Psoas muscle (tissue), 8 donors: Measurements from ENCODE around the gene SLC25A10. TPM values are rescaled to one million over a fixed set of nuclear protein-coding genes. Genes with fewer than 3 reads are reported as not detected.
A peak's percentile ranks its signal among the peaks of the same experiment; 100 is the strongest.

ENCODE experiments used
- ATAC-seq, 4 donors: fragments of 200-7000 bp; cut with Tn5 transposase; one replicate each; pipeline ENCODE4 v1.9.1; 2020; ENCODE audit warnings: moderate library complexity in 3 of 4, mild to moderate bottlenecking in 2 of 4
- DNase-seq, 2 donors: peaks; one replicate each; pipeline ENCODE4 v3.0.0-alpha.2; 2020
- H3K27ac ChIP-seq: fragments of 200-600 bp; one replicate; pipeline ENCODE4 v1.8.0; 2022
- H3K27me3 ChIP-seq, 3 donors: fragments of 200-600 bp in 1 of 3; one replicate each; pipeline versions ENCODE4 v1.6.1 to v1.8.0; 2013 to 2022; ENCODE audit warnings: low read length in 2 of 3, mild to moderate bottlenecking in 2 of 3, moderate library complexity in 1 of 3; ENCODE audit not compliant: insufficient read depth in 3 of 3
- H3K36me3 ChIP-seq, 2 donors: fragments of 200-600 bp in 1 of 2; one replicate each; pipeline versions ENCODE4 v1.6.1 to v1.8.0; 2013 to 2022; ENCODE audit warnings: low read depth in 1 of 2, mild to moderate bottlenecking in 1 of 2, moderate library complexity in 1 of 2; ENCODE audit not compliant: insufficient read depth in 1 of 2
- H3K4me1 ChIP-seq: fragments of 200-600 bp; one replicate; pipeline ENCODE4 v1.8.0; 2022
- H3K4me3 ChIP-seq: fragments of 200-600 bp; one replicate; pipeline ENCODE4 v1.8.0; 2022; ENCODE audit warnings: mild to moderate bottlenecking
- H3K9me3 ChIP-seq: fragments of 200-600 bp; one replicate; pipeline ENCODE4 v1.8.0; 2022
- WGBS, 3 donors: extraction: QIAGEN DNeasy Blood & Tissue Kit; methylation state at CpG; one replicate each; pipeline versions ENCODE4 v1.1.6 to v1.1.7; 2013; 5-methylcytosine and 5-hydroxymethylcytosine counted together
- intact Hi-C, 2 donors: fragments of 100-400 bp; cut with DNase I; formaldehyde crosslinking; loops; one replicate each; pipeline versions ENCODE4 v1.11.0 to v1.14.2; 2022
- polyA plus RNA-seq, 3 donors: library from polyadenylated mRNA; stranded (reverse); fragments of 200-250 nt; gene quantifications; one replicate each; pipeline ENCODE4 v1.2.3, GENCODE V29; 2013
- total RNA-seq, 4 donors: library from RNA; stranded (reverse); fragmentation: NEBNext Ultra II Directional in 2 of 4; extraction: Animal tissue kit (Norgen Biotek cat#: 25700) in 2 of 4; gene quantifications; one replicate each; pipeline versions ENCODE4 v1.2.1 to v1.2.4, GENCODE V29; 2021 to 2023
- TF ChIP-seq, protein P1 (sequence below): fragments of 200-600 bp; IDR thresholded peaks from one replicate; pipeline ENCODE4 v1.8.0; 2022; ENCODE audit warnings: antibody characterized with exemption
- donor health status: healthy with polysubstance abuse.
- donor health status: DM: no; HTN: no; CAD: no; lungs with moderate emphysema.
- donor health status: Bipolar disorder and iron deficiency.
- donor health status: healthy.
- donor health status: DM: yes; HTN: yes; CAD: no.
- donor health status: DM: no; HTN: no; CAD: no.
- donor health status: DM: no; HTN: no; CAD: no.
- donor health status: DM: yes; HTN: yes; CAD: no.

Gene SLC25A10
- total and polyA plus RNA-seq, 7 donors: 2.4 to 7.0 (median 5.9) TPM

DNA sequence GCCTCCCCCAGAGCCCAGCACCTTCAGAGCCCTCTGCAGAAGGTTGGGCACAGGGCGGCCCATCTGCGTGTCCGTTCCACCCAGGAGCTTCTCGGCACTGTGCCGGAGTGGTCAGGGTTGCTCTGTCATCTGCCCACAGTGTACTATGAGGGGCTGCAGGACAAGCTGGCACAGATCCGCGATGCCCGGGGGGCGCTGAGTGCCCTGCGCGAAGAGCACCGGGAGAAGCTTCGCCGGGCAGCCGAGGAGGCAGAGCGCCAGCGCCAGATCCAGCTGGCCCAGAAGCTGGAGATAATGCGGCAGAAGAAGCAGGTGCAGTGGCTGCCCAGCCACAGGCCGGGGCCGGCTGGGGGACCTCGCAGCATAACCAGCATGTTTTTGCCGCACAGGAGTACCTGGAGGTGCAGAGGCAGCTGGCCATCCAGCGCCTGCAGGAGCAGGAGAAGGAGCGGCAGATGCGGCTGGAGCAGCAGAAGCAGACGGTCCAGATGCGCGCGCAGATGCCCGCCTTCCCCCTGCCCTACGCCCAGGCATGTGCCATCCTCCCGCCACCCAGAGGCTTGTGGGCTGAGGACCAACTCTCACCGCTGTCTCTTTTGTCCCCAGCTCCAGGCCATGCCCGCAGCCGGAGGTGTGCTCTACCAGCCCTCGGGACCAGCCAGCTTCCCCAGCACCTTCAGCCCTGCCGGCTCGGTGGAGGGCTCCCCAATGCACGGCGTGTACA lies 15.7 kb upstream of the SLC25A10 start:
- 79 to 86% (median 79%) methylated on average over 40 of the region's 40 CpGs for WGBS, 3 donors
- H3K36me3 ChIP-seq: peaks cover 1 to 99% of the 10 kb centered on the region in 2 donors
- H3K27me3 ChIP-seq: no peaks in the 10 kb centered on the region
- intact Hi-C loops: no loop called here
- peak overlapping the region; percentile 78 for H3K27ac ChIP-seq
- no peak for ATAC-seq
- H3K4me1 ChIP-seq: peaks cover 20% of the 10 kb centered on the region
- no peak overlapping the region for H3K4me3 ChIP-seq
- TF ChIP-seq, protein P1, sequence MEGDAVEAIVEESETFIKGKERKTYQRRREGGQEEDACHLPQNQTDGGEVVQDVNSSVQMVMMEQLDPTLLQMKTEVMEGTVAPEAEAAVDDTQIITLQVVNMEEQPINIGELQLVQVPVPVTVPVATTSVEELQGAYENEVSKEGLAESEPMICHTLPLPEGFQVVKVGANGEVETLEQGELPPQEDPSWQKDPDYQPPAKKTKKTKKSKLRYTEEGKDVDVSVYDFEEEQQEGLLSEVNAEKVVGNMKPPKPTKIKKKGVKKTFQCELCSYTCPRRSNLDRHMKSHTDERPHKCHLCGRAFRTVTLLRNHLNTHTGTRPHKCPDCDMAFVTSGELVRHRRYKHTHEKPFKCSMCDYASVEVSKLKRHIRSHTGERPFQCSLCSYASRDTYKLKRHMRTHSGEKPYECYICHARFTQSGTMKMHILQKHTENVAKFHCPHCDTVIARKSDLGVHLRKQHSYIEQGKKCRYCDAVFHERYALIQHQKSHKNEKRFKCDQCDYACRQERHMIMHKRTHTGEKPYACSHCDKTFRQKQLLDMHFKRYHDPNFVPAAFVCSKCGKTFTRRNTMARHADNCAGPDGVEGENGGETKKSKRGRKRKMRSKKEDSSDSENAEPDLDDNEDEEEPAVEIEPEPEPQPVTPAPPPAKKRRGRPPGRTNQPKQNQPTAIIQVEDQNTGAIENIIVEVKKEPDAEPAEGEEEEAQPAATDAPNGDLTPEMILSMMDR: no peak
- no peaks in the 10 kb centered on the region for H3K9me3 ChIP-seq
- no peak for DNase-seq

DNA sequence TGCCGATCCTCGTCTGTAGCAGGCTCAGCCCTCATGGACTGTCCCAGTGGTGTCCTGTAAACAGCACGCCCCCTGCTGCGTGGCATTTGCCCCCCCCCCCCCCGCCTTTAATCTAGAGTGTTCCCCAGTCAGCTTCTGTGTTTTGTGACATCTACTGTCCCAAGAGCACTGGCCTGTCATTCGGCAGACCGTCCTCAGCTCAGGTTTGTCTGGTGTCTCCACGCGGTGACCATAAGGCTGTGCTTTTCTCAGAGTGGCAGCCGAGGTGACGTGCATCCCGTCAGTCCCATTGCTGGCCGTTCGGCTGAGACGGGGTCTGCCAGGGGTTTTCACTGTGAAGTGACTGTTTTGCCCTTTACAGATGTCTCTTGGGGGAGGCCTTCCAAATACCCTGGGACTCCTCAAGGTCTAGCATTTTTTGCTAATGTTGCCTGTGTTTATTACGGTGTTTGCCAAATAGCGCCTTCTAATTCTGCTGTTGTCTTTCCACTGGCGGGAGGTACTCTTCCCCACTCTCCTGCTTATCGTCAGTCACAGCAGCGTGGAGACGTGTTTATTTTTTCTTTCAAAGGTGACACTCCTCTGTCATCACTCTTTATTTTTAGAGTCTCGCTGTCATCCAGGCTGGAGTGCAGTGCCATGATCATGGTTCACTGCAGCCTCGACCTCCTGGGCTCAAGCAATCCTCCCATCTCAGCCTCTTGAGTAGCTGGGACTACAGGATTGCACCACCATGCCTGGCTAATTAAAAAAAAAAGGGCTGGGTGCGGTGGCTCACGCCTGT lies 14.6 kb upstream of the SLC25A10 start:
- peak overlapping the region; percentile 78 for H3K27ac ChIP-seq
- intact Hi-C loops: no loop called here
- DNase-seq (no peak), ATAC-seq (peak; percentile 27 to 73 (median 72))
- H3K27me3 ChIP-seq: no peaks in the 10 kb centered on the region
- H3K4me1 ChIP-seq: peaks cover 29% of the 10 kb centered on the region
- peaks cover 4 to 93% of the 10 kb centered on the region in 2 donors for H3K36me3 ChIP-seq
- TF ChIP-seq, protein P1: no peak
- H3K9me3 ChIP-seq: no peaks in the 10 kb centered on the region
- no peak overlapping the region for H3K4me3 ChIP-seq
- WGBS, 3 donors: 59 to 72% (median 59%) methylated on average over 23 to 25 of the region's 25 CpGs

DNA sequence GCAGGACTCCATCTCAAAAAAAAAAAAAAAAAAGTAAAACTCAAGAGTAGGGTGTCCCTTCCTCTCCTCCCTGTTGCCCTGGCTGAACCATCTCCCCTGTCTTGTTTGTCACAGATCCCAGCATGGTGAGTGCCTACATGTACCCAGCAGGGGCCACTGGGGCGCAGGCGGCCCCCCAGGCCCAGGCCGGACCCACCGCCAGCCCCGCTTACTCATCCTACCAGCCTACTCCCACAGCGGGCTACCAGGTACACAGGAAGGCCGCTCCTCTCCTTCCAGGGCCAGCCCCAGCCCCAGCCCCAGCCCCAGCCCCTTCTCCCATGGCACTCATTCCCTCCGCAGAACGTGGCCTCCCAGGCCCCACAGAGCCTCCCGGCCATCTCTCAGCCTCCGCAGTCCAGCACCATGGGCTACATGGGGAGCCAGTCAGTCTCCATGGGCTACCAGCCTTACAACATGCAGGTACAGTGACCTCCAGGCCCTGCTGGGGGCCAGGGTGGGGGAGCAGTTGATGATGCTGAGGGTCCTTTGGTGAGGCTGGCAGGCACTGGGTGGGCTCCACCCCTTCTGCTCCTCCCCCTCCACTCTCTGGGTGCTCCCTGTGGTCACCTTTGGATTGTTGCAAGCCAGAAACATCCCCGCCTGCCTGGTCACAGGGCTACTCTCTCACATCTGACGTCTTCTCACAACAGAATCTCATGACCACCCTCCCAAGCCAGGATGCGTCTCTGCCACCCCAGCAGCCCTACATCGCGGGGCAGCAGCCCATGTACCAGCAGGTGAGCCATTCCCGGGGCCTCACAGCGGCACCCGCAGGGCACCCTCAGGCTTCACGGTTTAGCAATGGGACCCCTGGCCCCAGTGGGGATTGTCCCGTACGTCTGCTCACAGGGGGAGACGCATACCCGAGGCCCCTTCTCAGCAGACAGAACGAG lies 11.5 kb upstream of the SLC25A10 start:
- ATAC-seq (no peak), DNase-seq (no peak)
- H3K4me3 ChIP-seq: peak overlapping the region; percentile 86
- intact Hi-C loops: no loop called here
- TF ChIP-seq, protein P1: no peak
- H3K9me3 ChIP-seq: no peaks in the 10 kb centered on the region
- WGBS, 3 donors: 81 to 84% (median 82%) methylated on average over 25 of the region's 25 CpGs
- H3K36me3 ChIP-seq: peaks cover 4 to 75% of the 10 kb centered on the region in 2 donors
- peaks cover 37% of the 10 kb centered on the region for H3K4me1 ChIP-seq
- no peaks in the 10 kb centered on the region for H3K27me3 ChIP-seq
- no peak overlapping the region for H3K27ac ChIP-seq

DNA sequence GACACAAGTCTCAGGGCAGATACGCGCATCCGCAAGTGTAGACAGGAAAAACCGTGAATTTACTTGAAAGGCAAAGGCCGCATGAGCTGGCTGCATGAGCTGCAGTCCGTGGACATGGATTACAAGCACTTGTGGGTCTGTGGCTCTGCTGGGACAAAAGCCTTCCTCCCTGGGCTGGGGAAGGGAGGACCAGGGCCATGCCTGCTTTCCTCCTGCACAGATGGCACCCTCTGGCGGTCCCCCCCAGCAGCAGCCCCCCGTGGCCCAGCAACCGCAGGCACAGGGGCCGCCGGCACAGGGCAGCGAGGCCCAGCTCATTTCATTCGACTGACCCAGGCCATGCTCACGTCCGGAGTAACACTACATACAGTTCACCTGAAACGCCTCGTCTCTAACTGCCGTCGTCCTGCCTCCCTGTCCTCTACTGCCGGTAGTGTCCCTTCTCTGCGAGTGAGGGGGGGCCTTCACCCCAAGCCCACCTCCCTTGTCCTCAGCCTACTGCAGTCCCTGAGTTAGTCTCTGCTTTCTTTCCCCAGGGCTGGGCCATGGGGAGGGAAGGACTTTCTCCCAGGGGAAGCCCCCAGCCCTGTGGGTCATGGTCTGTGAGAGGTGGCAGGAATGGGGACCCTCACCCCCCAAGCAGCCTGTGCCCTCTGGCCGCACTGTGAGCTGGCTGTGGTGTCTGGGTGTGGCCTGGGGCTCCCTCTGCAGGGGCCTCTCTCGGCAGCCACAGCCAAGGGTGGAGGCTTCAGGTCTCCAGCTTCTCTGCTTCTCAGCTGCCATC lies 10.6 kb upstream of the SLC25A10 start:
- Histone ChIP-seq H3K36me3 (peaks cover 4 to 74% of the 10 kb centered on the region in 2 donors), H3K9me3 (no peaks in the 10 kb centered on the region), H3K27ac (peak overlapping the region; percentile 94), H3K27me3 (no peaks in the 10 kb centered on the region), H3K4me1 (peaks cover 37% of the 10 kb centered on the region), H3K4me3 (peak overlapping the region; percentile 86)
- TF ChIP-seq, protein P1: no peak
- DNase-seq: no peak
- ATAC-seq: no peak
- WGBS, 3 donors: 65 to 71% (median 66%) methylated on average over 22 to 23 of the region's 23 CpGs
- intact Hi-C loops: no loop called here
